ENCODE data around the gene C19orf12. TPM values are rescaled to one million over a fixed set of nuclear protein-coding genes. Genes with fewer than 3 reads are reported as not detected.

The C19orf12 gene
- total RNA-seq, 4 donors from 2014 or later, result 8.5 to 35.0 (median 31.5) TPM

GRCh38 chr19:29683009-29683408, 32.1 kb downstream of the C19orf12 start:
- no peak overlapping the region for H3K27ac ChIP-seq
- peaks cover 0 to 11% of the 10 kb centered on the region in 2 donors for H3K4me1 ChIP-seq
- H3K27me3 ChIP-seq, result no peaks in the 10 kb centered on the region
- H3K9me3 ChIP-seq, result no peaks in the 10 kb centered on the region
- no peak for TF ChIP-seq POLR2A (IDR thresholded peaks at IDR 0.05)
- TF ChIP-seq, protein P1, sequence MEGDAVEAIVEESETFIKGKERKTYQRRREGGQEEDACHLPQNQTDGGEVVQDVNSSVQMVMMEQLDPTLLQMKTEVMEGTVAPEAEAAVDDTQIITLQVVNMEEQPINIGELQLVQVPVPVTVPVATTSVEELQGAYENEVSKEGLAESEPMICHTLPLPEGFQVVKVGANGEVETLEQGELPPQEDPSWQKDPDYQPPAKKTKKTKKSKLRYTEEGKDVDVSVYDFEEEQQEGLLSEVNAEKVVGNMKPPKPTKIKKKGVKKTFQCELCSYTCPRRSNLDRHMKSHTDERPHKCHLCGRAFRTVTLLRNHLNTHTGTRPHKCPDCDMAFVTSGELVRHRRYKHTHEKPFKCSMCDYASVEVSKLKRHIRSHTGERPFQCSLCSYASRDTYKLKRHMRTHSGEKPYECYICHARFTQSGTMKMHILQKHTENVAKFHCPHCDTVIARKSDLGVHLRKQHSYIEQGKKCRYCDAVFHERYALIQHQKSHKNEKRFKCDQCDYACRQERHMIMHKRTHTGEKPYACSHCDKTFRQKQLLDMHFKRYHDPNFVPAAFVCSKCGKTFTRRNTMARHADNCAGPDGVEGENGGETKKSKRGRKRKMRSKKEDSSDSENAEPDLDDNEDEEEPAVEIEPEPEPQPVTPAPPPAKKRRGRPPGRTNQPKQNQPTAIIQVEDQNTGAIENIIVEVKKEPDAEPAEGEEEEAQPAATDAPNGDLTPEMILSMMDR (IDR thresholded peaks at IDR 0.05), result no peak
- H3K4me3 ChIP-seq, result no peak overlapping the region
- intact Hi-C loops (cut with DNase I; ENCODE audit: low total_unique reads), result no loop called here
- DNase-seq, result no peak
- no peaks in the 10 kb centered on the region for H3K36me3 ChIP-seq

DNA sequence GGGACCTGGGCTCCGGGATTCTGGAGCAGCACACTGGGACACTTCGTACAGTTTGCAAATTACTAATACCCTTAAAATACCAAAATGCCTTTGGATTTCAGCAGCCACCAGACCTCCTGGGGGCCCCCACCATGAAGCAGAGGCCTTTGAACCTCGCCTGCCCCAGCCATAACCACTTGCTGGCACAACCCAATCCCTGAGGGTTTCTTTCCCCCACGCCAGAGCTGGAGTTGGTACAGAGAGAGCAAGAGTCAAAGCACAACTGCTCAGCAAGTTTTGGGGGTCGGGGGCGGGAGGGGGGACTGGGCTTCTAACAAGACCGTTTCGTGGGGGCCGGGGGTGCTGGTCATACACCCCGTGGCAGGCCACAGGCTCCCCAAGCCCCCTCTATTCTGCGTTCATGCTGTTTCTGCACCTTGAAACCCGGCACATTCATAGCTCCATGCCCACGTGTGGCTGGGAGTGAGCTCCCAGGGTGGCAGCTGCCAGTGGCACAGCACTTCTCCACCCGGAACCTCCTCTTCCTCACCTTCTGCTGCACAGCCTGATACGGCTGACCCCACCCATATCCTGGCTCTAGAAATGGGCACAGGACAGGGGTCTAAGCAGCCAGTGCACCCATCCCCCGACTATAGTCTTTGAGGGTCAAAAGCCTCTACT, 32.7 kb downstream of the C19orf12 start:
- no peak for TF ChIP-seq POLR2A (IDR thresholded peaks at IDR 0.05)
- TF ChIP-seq, protein P1 (IDR thresholded peaks at IDR 0.05), result no peak
- no peaks in the 10 kb centered on the region for H3K9me3 ChIP-seq
- no peak for DNase-seq
- H3K4me3 ChIP-seq, result no peak overlapping the region
- intact Hi-C loops (cut with DNase I; ENCODE audit: low total_unique reads), result no loop called here
- peaks cover 0 to 14% of the 10 kb centered on the region in 2 donors for H3K4me1 ChIP-seq
- H3K27ac ChIP-seq, result peak overlapping the region; percentile 26 to 28
- no peaks in the 10 kb centered on the region for H3K36me3 ChIP-seq
- no peaks in the 10 kb centered on the region for H3K27me3 ChIP-seq

- DNase-seq, result no peak
- TF ChIP-seq, protein P1 (IDR thresholded peaks at IDR 0.05), result no peak
- no peak for TF ChIP-seq POLR2A (IDR thresholded peaks at IDR 0.05)
- Histone ChIP-seq H3K27me3 (no peaks in the 10 kb centered on the region), H3K4me3 (no peak overlapping the region), H3K27ac (peak overlapping the region; percentile 26 to 28), H3K36me3 (no peaks in the 10 kb centered on the region), H3K9me3 (no peaks in the 10 kb centered on the region), H3K4me1 (peaks cover 0 to 19% of the 10 kb centered on the region in 2 donors)
- intact Hi-C loops (cut with DNase I; ENCODE audit: low total_unique reads), result no loop called here
Observed at GRCh38 chr19:29681422-29682235, 33.4 kb downstream of the C19orf12 start.

GRCh38 chr19:29680937-29681336, 34.1 kb downstream of the C19orf12 start:
- H3K27me3 ChIP-seq, result no peaks in the 10 kb centered on the region
- TF ChIP-seq, protein P1 (IDR thresholded peaks at IDR 0.05), result no peak
- no peak for TF ChIP-seq POLR2A (IDR thresholded peaks at IDR 0.05)
- no peak for DNase-seq
- peaks cover 0 to 19% of the 10 kb centered on the region in 2 donors for H3K4me1 ChIP-seq
- peak overlapping the region; percentile 16 to 22 for H3K27ac ChIP-seq
- H3K36me3 ChIP-seq, result no peaks in the 10 kb centered on the region
- H3K9me3 ChIP-seq, result no peaks in the 10 kb centered on the region
- H3K4me3 ChIP-seq, result no peak overlapping the region
- intact Hi-C loops (cut with DNase I; ENCODE audit: low total_unique reads), result no loop called here

DNA sequence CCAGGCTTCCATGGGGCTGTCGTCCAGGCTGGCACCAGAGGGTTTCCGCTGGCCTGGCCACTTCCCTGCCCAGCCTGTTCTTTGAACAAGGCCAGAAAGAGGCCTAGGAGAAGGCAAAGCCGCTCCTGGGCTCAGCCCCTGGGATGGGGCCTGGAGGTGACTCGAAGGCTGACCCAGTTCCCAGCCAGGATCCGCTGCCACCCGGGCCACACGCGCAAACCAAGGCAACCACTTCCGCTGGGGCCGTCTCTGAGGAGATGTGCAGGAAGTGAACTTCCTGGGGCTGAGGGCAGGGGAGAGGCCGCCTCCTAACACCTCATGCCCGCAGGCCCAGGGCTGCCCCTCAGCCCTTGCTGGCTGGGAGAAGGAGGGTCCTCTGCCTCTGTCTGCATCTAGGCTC, 34.6 kb downstream of the C19orf12 start:
- intact Hi-C loops (cut with DNase I; ENCODE audit: low total_unique reads), result no loop called here
- TF ChIP-seq, protein P1 (IDR thresholded peaks at IDR 0.05), result no peak
- TF ChIP-seq POLR2A (IDR thresholded peaks at IDR 0.05), result no peak
- H3K27me3 ChIP-seq, result no peaks in the 10 kb centered on the region
- H3K4me1 ChIP-seq, result peaks cover 0 to 19% of the 10 kb centered on the region in 2 donors
- peak overlapping the region; percentile 16 to 22 for H3K27ac ChIP-seq
- no peak for DNase-seq
- H3K9me3 ChIP-seq, result no peaks in the 10 kb centered on the region
- no peaks in the 10 kb centered on the region for H3K36me3 ChIP-seq
- no peak overlapping the region for H3K4me3 ChIP-seq
